Right kidney (tissue), 1 donor: ENCODE results near the gene YPEL4.

Experiments used
- DNase-seq: peaks from one replicate; pipeline ENCODE4 v3.0.0-alpha.2; 2016

The YPEL4 gene

GRCh38 chr11:57650739-57651090, 1.0 kb upstream of the YPEL4 start:
- no peak for DNase-seq

- peak; percentile 50 for DNase-seq
Observed at GRCh38 chr11:57648801-57649735, 644 bp downstream of the YPEL4 start.

- DNase-seq: peak; percentile 61
Observed at GRCh38 chr11:57647960-57648800, 1.5 kb downstream of the YPEL4 start.

- DNase-seq: no peak
Observed at GRCh38 chr11:57647372-57647771, 2.3 kb downstream of the YPEL4 start.

GRCh38 chr11:57646799-57647303, 2.9 kb downstream of the YPEL4 start:
- peak; percentile 57 for DNase-seq

GRCh38 chr11:57646194-57646798, 3.4 kb downstream of the YPEL4 start:
- no peak for DNase-seq

GRCh38 chr11:57645689-57646085, 4.0 kb downstream of the YPEL4 start:
- no peak for DNase-seq

GRCh38 chr11:57644748-57645688, 4.7 kb downstream of the YPEL4 start:
- peak; percentile 66 for DNase-seq

- DNase-seq: no peak
Observed at GRCh38 chr11:57643802-57644201, 5.9 kb downstream of the YPEL4 start.

- no peak for DNase-seq
Observed at GRCh38 chr11:57641011-57641807, 8.5 kb downstream of the YPEL4 start.

GRCh38 chr11:57640068-57640800, 9.5 kb downstream of the YPEL4 start:
- DNase-seq: no peak

GRCh38 chr11:57639321-57640067, 10.2 kb downstream of the YPEL4 start:
- peak; percentile 83 for DNase-seq

- DNase-seq: no peak
Observed at GRCh38 chr11:57638811-57639320, 10.8 kb downstream of the YPEL4 start.

GRCh38 chr11:57638005-57638781, 11.5 kb downstream of the YPEL4 start:
- peak; percentile 78 for DNase-seq

- peak; percentile 86 for DNase-seq
Observed at GRCh38 chr11:57637626-57638004, 12.1 kb downstream of the YPEL4 start.

- no peak for DNase-seq
Observed at GRCh38 chr11:57635246-57635645, 14.5 kb downstream of the YPEL4 start.

GRCh38 chr11:57634311-57634710, 15.4 kb downstream of the YPEL4 start:
- DNase-seq: no peak
